Loucy (cell line): ENCODE data around the gene PROSER3.

Source experiments
- EZH2phosphoT487 ChIP-seq: fragments of 200-600 bp; IDR thresholded peaks from 2 replicates; pipeline ENCODE4 v1.6.1; 2018; ENCODE audit warnings: antibody characterized with exemption, mild to moderate bottlenecking, moderate library complexity, borderline replicate concordance
- TF ChIP-seq, protein P1 (sequence below): fragments of 200-600 bp; sonication (generic); conservative IDR thresholded peaks from 2 replicates; pipeline ENCODE4 v1.5.1; 2014; ENCODE audit warnings: mild to moderate bottlenecking, antibody characterized with exemption, low read length

DNA sequence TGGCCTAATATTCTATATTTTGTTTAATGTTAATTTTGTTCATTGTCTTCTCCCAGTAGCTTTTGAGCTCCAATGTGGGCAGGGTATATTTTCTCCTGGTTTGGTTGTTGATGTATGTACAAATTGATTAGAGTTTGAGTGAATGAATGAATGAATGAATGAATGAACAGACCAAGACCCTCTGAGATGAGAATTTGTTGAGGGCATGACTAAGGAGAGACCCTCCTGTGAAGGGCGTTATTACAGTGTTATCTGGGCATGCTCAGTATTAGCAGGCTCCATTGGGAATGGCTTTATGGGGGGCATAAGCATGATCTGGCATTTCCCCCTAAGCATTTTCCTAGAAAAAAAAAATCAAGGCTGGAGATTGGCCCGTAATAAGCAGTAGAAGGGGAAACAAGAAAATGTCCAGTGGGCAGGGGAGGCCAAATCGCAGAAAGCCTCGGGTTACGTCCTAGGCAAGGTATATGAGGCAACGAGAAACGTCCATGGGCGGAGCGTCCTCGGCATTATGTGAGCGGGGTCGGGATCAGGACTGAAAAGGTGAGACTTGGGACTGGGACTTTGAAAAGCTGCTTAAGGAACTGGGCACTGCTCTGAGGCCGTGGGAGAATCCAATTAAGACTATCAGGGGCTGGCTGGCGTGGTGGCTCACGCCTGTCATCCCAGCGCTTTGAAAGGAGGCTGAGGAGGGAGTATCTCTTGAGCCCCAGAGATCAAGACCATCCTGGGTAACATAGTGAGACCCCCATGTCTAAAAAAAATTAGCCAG, 16.5 kb downstream of the PROSER3 start:
- TF ChIP-seq, protein P1, sequence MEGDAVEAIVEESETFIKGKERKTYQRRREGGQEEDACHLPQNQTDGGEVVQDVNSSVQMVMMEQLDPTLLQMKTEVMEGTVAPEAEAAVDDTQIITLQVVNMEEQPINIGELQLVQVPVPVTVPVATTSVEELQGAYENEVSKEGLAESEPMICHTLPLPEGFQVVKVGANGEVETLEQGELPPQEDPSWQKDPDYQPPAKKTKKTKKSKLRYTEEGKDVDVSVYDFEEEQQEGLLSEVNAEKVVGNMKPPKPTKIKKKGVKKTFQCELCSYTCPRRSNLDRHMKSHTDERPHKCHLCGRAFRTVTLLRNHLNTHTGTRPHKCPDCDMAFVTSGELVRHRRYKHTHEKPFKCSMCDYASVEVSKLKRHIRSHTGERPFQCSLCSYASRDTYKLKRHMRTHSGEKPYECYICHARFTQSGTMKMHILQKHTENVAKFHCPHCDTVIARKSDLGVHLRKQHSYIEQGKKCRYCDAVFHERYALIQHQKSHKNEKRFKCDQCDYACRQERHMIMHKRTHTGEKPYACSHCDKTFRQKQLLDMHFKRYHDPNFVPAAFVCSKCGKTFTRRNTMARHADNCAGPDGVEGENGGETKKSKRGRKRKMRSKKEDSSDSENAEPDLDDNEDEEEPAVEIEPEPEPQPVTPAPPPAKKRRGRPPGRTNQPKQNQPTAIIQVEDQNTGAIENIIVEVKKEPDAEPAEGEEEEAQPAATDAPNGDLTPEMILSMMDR = no peak
- TF ChIP-seq EZH2phosphoT487 = no peak
